ENCODE measurements around the gene CDC16.

DNA sequence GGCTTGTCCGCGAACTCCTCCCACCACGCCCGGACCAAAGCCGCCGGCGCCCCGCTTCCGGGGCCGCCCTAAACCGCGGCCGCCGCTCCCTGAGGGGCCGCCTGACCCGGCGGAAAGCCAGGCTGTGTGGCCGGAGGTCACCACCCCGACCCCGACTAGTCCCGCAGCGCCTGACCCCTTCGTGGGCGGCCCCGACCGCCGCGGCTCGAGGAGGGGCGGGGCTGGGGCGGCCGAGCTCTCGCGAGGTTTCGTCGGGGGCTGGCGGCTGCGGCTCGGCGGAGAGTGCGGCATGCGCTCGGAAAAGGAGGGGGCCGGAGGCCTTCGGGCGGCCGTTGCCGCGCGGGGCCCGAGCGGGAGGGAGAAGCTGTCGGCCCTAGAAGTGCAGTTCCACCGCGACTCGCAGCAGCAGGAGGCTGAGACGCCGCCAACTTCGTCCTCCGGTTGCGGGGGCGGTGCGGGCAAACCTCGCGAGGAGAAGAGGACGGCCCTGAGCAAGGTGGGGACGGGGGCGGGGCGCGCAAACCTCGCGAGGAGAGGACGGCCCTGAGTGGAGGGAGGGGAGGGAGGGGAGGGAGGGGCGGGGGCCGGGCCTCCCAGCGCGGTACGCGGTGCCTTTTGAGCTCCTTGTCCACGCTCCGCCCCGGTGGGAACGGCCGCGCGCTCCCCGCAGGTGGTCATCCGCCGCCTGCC lies 46.8 kb downstream of the CDC16 start, which contains the start of gene UPF3A:
- TF ChIP-seq ZEB2 (tag by site-specific recombination; IDR thresholded peaks at IDR 0.05) (no peak), TRIM28 (IDR thresholded peaks at IDR 0.05; ENCODE audit: borderline replicate concordance, low read length) (no peak), IKZF3 (tag by site-specific recombination; IDR thresholded peaks at IDR 0.05) (0 out of 2 replicates have a peak, but pooled peaks have one; percentile 26), ZNF350 (tag by site-specific recombination; IDR thresholded peaks at IDR 0.05) (no peak), ZNF274 (IDR thresholded peaks at IDR 0.05; ENCODE audit: low read length) (no peak), ZNF274 (tag by site-specific recombination; IDR thresholded peaks at IDR 0.05; ENCODE audit: borderline replicate concordance) (no peak), ZBTB17 (tag by site-specific recombination; IDR thresholded peaks at IDR 0.05) (no peak), ZNF140 (tag by site-specific recombination; IDR thresholded peaks at IDR 0.05) (no peak)
- TF ChIP-seq, protein P1, sequence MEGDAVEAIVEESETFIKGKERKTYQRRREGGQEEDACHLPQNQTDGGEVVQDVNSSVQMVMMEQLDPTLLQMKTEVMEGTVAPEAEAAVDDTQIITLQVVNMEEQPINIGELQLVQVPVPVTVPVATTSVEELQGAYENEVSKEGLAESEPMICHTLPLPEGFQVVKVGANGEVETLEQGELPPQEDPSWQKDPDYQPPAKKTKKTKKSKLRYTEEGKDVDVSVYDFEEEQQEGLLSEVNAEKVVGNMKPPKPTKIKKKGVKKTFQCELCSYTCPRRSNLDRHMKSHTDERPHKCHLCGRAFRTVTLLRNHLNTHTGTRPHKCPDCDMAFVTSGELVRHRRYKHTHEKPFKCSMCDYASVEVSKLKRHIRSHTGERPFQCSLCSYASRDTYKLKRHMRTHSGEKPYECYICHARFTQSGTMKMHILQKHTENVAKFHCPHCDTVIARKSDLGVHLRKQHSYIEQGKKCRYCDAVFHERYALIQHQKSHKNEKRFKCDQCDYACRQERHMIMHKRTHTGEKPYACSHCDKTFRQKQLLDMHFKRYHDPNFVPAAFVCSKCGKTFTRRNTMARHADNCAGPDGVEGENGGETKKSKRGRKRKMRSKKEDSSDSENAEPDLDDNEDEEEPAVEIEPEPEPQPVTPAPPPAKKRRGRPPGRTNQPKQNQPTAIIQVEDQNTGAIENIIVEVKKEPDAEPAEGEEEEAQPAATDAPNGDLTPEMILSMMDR (tag by site-specific recombination; IDR thresholded peaks at IDR 0.05), result no peak
- TF ChIP-seq, protein P2, sequence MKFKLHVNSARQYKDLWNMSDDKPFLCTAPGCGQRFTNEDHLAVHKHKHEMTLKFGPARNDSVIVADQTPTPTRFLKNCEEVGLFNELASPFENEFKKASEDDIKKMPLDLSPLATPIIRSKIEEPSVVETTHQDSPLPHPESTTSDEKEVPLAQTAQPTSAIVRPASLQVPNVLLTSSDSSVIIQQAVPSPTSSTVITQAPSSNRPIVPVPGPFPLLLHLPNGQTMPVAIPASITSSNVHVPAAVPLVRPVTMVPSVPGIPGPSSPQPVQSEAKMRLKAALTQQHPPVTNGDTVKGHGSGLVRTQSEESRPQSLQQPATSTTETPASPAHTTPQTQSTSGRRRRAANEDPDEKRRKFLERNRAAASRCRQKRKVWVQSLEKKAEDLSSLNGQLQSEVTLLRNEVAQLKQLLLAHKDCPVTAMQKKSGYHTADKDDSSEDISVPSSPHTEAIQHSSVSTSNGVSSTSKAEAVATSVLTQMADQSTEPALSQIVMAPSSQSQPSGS (tag by site-specific recombination; IDR thresholded peaks at IDR 0.05; ENCODE audit: low read depth), result no peak
- TF ChIP-seq, protein P3, sequence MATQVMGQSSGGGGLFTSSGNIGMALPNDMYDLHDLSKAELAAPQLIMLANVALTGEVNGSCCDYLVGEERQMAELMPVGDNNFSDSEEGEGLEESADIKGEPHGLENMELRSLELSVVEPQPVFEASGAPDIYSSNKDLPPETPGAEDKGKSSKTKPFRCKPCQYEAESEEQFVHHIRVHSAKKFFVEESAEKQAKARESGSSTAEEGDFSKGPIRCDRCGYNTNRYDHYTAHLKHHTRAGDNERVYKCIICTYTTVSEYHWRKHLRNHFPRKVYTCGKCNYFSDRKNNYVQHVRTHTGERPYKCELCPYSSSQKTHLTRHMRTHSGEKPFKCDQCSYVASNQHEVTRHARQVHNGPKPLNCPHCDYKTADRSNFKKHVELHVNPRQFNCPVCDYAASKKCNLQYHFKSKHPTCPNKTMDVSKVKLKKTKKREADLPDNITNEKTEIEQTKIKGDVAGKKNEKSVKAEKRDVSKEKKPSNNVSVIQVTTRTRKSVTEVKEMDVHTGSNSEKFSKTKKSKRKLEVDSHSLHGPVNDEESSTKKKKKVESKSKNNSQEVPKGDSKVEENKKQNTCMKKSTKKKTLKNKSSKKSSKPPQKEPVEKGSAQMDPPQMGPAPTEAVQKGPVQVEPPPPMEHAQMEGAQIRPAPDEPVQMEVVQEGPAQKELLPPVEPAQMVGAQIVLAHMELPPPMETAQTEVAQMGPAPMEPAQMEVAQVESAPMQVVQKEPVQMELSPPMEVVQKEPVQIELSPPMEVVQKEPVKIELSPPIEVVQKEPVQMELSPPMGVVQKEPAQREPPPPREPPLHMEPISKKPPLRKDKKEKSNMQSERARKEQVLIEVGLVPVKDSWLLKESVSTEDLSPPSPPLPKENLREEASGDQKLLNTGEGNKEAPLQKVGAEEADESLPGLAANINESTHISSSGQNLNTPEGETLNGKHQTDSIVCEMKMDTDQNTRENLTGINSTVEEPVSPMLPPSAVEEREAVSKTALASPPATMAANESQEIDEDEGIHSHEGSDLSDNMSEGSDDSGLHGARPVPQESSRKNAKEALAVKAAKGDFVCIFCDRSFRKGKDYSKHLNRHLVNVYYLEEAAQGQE (tag by site-specific recombination; IDR thresholded peaks at IDR 0.05), result no peak
